AML-193 (cell line): ENCODE results near the gene PTPRT.
"Not testable (repeated sequence)": the region's sequence is repeated elsewhere in the genome, so short reads cannot be mapped to it uniquely, and the experiment has no call there.

Experiments
- DNase-seq, 2 experiments: peaks; one replicate each; lab custom pipeline; 2025; lab: John Stamatoyannopoulos, UW

PTPRT gene

GRCh38 chr20:43187476-43188233, 2.1 kb downstream of the PTPRT start:
- peak; percentile 8 to 19 for DNase-seq

GRCh38 chr20:43186312-43186711, 3.4 kb downstream of the PTPRT start:
- no peak for DNase-seq

- DNase-seq: no peak
Observed at GRCh38 chr20:43185901-43186300, 3.8 kb downstream of the PTPRT start.

GRCh38 chr20:43183536-43184070, 6.1 kb downstream of the PTPRT start:
- DNase-seq: no peak

- no peak for DNase-seq
Observed at GRCh38 chr20:43178080-43178479, 11.6 kb downstream of the PTPRT start.

GRCh38 chr20:43176726-43177125, 13.0 kb downstream of the PTPRT start:
- DNase-seq: no peak

- no peak for DNase-seq
Observed at GRCh38 chr20:43171930-43172329, 17.8 kb downstream of the PTPRT start.

GRCh38 chr20:43170771-43171170, 18.9 kb downstream of the PTPRT start:
- no peak for DNase-seq

GRCh38 chr20:43167615-43168014, 22.1 kb downstream of the PTPRT start:
- DNase-seq: no peak

GRCh38 chr20:43167021-43167420, 22.7 kb downstream of the PTPRT start:
- DNase-seq: no peak

GRCh38 chr20:43165611-43166010, 24.1 kb downstream of the PTPRT start:
- DNase-seq: no peak

- DNase-seq: not testable (repeated sequence)
Observed at GRCh38 chr20:43164736-43165135, 25.0 kb downstream of the PTPRT start.

GRCh38 chr20:43161716-43162115, 28.0 kb downstream of the PTPRT start:
- DNase-seq: no peak

GRCh38 chr20:43160941-43161340, 28.8 kb downstream of the PTPRT start:
- no peak for DNase-seq

GRCh38 chr20:43159994-43160393, 29.7 kb downstream of the PTPRT start:
- no peak for DNase-seq

- DNase-seq: no peak
Observed at GRCh38 chr20:43155366-43156100, 34.2 kb downstream of the PTPRT start.

GRCh38 chr20:43151901-43152300, 37.8 kb downstream of the PTPRT start:
- no peak for DNase-seq

GRCh38 chr20:43151256-43151655, 38.5 kb downstream of the PTPRT start:
- DNase-seq: no peak

- no peak for DNase-seq
Observed at GRCh38 chr20:43140726-43141125, 49.0 kb downstream of the PTPRT start.

- no peak for DNase-seq
Observed at GRCh38 chr20:43138061-43138770, 51.5 kb downstream of the PTPRT start.

- DNase-seq: no peak
Observed at GRCh38 chr20:43137160-43137559, 52.5 kb downstream of the PTPRT start.

- no peak for DNase-seq
Observed at GRCh38 chr20:43124241-43124640, 65.5 kb downstream of the PTPRT start.

- DNase-seq: no peak
Observed at GRCh38 chr20:43123180-43123579, 66.5 kb downstream of the PTPRT start.
